ENCODE measurements around the gene MYB. TPM values are rescaled to one million over a fixed set of nuclear protein-coding genes. Genes with fewer than 3 reads are reported as not detected.

MYB gene
- total RNA-seq, 2 donors from 2014 or later: 5.3 to 5.4 TPM

- Histone ChIP-seq H3K4me3 (ENCODE audit: low read length) (no peak overlapping the region), H3K27ac (ENCODE audit: low read depth, low read length) (no peak overlapping the region), H3K9ac (ENCODE audit: extremely low read depth, low read length, poor library complexity, severe bottlenecking) (no peak overlapping the region), H3K9me3 (ENCODE audit: control insufficient read depth, low read length) (no peaks in the 10 kb centered on the region), H3K36me3 (ENCODE audit: control insufficient read depth, insufficient read depth, low read length) (no peaks in the 10 kb centered on the region), H3K27me3 (ENCODE audit: control insufficient read depth, insufficient read depth, low read length, poor library complexity, severe bottlenecking) (no peaks in the 10 kb centered on the region), H3K4me1 (ENCODE audit: control insufficient read depth, insufficient read depth, low read length) (peaks cover 4% of the 10 kb centered on the region)
- WGBS, 2 experiments (ENCODE audit: insufficient coverage in 1 of 2, insufficient read length in 1 of 2): 71 to 79% methylated on average over 2 of the region's 2 CpGs
- H3K27me3 Mint-ChIP-seq (ENCODE audit: insufficient read depth): peaks cover 2% of the 10 kb centered on the region
- TF ChIP-seq, protein P1, sequence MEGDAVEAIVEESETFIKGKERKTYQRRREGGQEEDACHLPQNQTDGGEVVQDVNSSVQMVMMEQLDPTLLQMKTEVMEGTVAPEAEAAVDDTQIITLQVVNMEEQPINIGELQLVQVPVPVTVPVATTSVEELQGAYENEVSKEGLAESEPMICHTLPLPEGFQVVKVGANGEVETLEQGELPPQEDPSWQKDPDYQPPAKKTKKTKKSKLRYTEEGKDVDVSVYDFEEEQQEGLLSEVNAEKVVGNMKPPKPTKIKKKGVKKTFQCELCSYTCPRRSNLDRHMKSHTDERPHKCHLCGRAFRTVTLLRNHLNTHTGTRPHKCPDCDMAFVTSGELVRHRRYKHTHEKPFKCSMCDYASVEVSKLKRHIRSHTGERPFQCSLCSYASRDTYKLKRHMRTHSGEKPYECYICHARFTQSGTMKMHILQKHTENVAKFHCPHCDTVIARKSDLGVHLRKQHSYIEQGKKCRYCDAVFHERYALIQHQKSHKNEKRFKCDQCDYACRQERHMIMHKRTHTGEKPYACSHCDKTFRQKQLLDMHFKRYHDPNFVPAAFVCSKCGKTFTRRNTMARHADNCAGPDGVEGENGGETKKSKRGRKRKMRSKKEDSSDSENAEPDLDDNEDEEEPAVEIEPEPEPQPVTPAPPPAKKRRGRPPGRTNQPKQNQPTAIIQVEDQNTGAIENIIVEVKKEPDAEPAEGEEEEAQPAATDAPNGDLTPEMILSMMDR (conservative IDR thresholded peaks at IDR 0.05): no peak
- H3K9me3 Mint-ChIP-seq: no peaks in the 10 kb centered on the region
- no peaks in the 10 kb centered on the region for H3K36me3 Mint-ChIP-seq (ENCODE audit: low read depth)
- no peak for DNase-seq
- H3K27ac Mint-ChIP-seq: no peak overlapping the region
- no peak overlapping the region for H3K4me3 Mint-ChIP-seq
- peaks cover 8% of the 10 kb centered on the region for H3K4me1 Mint-ChIP-seq
Measured at GRCh38 chr6:135170238-135170637, 10.9 kb upstream of the MYB start.

DNA sequence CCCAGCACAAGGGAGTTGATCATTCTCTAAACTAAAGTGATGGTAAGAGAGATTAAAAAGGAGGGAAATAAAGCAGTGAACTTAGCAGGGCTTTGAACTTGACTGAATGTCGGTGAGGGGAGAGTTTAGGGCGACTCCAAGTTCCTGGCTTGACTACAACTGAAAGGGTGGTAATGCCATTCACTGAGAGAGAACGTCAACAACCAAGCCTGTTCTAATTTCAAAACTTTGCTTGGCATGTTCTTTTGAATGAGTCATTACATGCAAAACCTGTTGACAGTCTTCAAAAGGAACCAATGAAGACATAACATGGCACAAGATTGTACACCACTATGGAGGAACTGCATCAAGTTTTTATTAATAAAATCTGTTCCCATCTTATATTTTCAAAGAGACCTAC is 10.3 kb upstream of the MYB start:
- Histone ChIP-seq H3K36me3 (ENCODE audit: control insufficient read depth, insufficient read depth, low read length) (no peaks in the 10 kb centered on the region), H3K27me3 (ENCODE audit: control insufficient read depth, insufficient read depth, low read length, poor library complexity, severe bottlenecking) (no peaks in the 10 kb centered on the region), H3K27ac (ENCODE audit: low read depth, low read length) (no peak overlapping the region), H3K4me3 (ENCODE audit: low read length) (no peak overlapping the region), H3K9ac (ENCODE audit: extremely low read depth, low read length, poor library complexity, severe bottlenecking) (no peak overlapping the region), H3K4me1 (ENCODE audit: control insufficient read depth, insufficient read depth, low read length) (peaks cover 4% of the 10 kb centered on the region), H3K9me3 (ENCODE audit: control insufficient read depth, low read length) (no peaks in the 10 kb centered on the region)
- no peak overlapping the region for H3K4me3 Mint-ChIP-seq
- H3K4me1 Mint-ChIP-seq: peaks cover 8% of the 10 kb centered on the region
- TF ChIP-seq, protein P1 (conservative IDR thresholded peaks at IDR 0.05): no peak
- H3K27ac Mint-ChIP-seq: no peak overlapping the region
- H3K27me3 Mint-ChIP-seq (ENCODE audit: insufficient read depth): peaks cover 2% of the 10 kb centered on the region
- no peaks in the 10 kb centered on the region for H3K36me3 Mint-ChIP-seq (ENCODE audit: low read depth)
- DNase-seq: no peak
- WGBS, 2 experiments (ENCODE audit: insufficient coverage in 1 of 2, insufficient read length in 1 of 2): 87 to 90% methylated on average over 3 of the region's 3 CpGs
- H3K9me3 Mint-ChIP-seq: no peaks in the 10 kb centered on the region

DNA sequence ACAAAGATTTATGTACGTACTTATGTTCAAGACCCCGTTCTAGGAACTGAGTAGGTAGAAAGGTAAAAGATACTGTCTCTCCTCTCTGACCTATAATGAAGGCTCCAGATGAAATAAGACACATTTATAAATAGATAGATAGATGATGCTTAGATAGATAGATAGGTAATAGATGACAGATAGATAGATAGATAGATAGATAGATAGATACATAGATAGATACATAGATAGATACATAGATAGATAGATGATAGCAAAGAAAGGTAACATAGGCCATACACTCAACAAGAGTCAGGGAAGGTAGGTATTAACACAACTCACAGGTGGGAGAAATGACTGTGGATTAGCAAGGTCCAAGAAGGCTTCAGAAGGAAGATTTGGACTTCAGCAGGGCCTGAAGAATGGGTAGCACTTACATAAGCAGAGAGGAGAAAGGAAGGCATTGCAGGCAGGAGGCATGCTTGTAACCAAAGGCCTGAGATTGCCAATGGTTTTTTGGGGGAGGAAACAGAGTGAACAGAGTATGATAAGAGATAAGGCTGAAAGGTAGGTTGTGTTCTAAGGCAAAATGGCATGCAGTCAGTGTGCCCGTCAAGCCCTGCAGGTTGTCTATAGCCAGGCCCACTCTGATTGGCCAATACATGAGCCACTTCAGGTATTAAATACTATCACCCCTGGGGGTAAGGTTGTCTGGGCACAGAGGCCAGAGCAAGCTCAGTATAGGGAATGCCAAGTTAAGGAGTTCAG is 7.7 kb upstream of the MYB start:
- Histone ChIP-seq H3K36me3 (ENCODE audit: control insufficient read depth, insufficient read depth, low read length) (no peaks in the 10 kb centered on the region), H3K9ac (ENCODE audit: extremely low read depth, low read length, poor library complexity, severe bottlenecking) (no peak overlapping the region), H3K27ac (ENCODE audit: low read depth, low read length) (no peak overlapping the region), H3K9me3 (ENCODE audit: control insufficient read depth, low read length) (no peaks in the 10 kb centered on the region), H3K4me1 (ENCODE audit: control insufficient read depth, insufficient read depth, low read length) (peaks cover 4% of the 10 kb centered on the region), H3K4me3 (ENCODE audit: low read length) (no peak overlapping the region), H3K27me3 (ENCODE audit: control insufficient read depth, insufficient read depth, low read length, poor library complexity, severe bottlenecking) (peaks cover 8% of the 10 kb centered on the region)
- Mint-ChIP-seq H3K36me3 (ENCODE audit: low read depth) (no peaks in the 10 kb centered on the region), H3K27ac (no peak overlapping the region), H3K9me3 (no peaks in the 10 kb centered on the region), H3K4me1 (peaks cover 8% of the 10 kb centered on the region), H3K27me3 (ENCODE audit: insufficient read depth) (peaks cover 14% of the 10 kb centered on the region), H3K4me3 (no peak overlapping the region)
- WGBS, 2 experiments (ENCODE audit: insufficient coverage in 1 of 2, insufficient read length in 1 of 2): 87% methylated on average over 3 of the region's 3 CpGs; no CpG with 5 or more reads in 1 of the 2 experiments
- TF ChIP-seq, protein P1 (conservative IDR thresholded peaks at IDR 0.05): no peak
- no peak for DNase-seq

Data from endodermal cell (in vitro differentiated cells).